ENCODE results near the gene WSCD2. TPM values are rescaled to one million over a fixed set of nuclear protein-coding genes. Genes with fewer than 3 reads are reported as not detected.

Gene WSCD2
- total RNA-seq, 3 donors from 2014 or later = 0.53 to 2.0 (median 0.72) TPM

DNA sequence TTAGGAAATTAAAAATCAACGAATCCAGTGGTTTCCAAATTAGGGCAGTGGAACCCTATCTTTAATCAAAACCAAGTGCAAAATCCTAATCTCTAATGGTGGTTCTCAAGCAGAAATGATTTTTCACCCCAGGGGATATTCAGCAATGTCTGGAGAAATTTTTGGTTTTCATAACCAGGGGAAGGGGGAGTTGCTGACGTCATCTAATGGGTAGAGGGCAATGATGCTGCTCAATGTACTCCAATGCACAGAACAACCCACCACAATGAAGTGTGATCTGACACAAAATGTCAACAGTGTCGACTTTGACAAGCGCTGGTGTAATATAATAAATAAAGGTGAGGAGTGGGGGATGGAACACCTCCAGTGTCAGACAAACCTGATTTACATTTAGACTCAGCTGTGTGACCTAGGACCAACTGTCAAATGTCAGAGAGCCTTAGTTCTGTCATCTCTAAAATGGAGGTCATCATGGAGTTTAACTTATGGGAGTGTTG, 128.6 kb downstream of the WSCD2 start:
- H3K36me3 ChIP-seq (ENCODE audit: low read depth) = no peaks in the 10 kb centered on the region
- H3K9me3 ChIP-seq = peaks cover 17% of the 10 kb centered on the region
- TF ChIP-seq, protein P1, sequence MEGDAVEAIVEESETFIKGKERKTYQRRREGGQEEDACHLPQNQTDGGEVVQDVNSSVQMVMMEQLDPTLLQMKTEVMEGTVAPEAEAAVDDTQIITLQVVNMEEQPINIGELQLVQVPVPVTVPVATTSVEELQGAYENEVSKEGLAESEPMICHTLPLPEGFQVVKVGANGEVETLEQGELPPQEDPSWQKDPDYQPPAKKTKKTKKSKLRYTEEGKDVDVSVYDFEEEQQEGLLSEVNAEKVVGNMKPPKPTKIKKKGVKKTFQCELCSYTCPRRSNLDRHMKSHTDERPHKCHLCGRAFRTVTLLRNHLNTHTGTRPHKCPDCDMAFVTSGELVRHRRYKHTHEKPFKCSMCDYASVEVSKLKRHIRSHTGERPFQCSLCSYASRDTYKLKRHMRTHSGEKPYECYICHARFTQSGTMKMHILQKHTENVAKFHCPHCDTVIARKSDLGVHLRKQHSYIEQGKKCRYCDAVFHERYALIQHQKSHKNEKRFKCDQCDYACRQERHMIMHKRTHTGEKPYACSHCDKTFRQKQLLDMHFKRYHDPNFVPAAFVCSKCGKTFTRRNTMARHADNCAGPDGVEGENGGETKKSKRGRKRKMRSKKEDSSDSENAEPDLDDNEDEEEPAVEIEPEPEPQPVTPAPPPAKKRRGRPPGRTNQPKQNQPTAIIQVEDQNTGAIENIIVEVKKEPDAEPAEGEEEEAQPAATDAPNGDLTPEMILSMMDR (IDR thresholded peaks at IDR 0.05) = no peak
- intact Hi-C loops (cut with DNase I, micrococcal nuclease) = no loop called here
- ATAC-seq (no peak), DNase-seq (no peak)
- no peak overlapping the region for H3K4me3 ChIP-seq
- H3K4me1 ChIP-seq (ENCODE audit: low read depth) = no peaks in the 10 kb centered on the region

DNA sequence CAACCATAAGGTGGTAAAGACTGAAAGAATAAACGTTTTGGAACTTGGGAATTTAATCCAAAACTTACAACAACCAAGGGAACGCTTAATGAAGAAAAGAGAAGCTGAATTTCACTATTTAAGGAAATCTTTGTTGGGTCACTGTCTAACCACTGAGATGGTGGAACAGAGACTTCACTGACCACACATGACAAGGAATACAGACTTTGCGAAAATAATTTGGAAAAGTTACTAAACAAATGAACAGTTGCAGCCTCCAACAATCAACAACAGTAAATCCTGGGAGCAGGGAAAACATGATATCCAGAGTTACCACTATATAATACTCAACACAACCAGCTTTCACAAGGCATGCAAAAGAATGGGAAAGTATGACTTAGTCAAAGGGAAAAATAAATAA, 131.0 kb downstream of the WSCD2 start:
- TF ChIP-seq, protein P1 (IDR thresholded peaks at IDR 0.05) = no peak
- H3K4me1 ChIP-seq (ENCODE audit: low read depth) = no peaks in the 10 kb centered on the region

DNA sequence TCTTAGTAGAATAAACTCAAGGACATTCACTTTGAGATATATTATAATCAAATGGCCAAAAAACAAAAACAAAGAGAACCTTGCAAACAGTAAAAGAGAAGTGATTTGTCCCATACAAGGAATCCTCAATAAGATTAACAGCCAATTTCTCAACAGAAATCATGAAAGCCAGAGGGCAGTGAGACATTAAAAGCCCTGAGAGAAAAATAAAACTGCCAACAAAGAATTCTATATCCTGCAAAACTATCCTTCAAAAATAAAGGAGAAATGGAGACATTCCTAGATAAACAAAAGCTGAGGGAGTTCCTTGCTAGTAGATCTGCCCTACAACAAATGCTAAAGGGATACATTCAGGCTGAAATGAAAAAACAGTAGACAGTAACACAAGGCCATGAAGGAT, 131.9 kb downstream of the WSCD2 start:
- H3K4me1 ChIP-seq (ENCODE audit: low read depth) = no peaks in the 10 kb centered on the region
- H3K4me3 ChIP-seq = no peak overlapping the region
- TF ChIP-seq, protein P1 (IDR thresholded peaks at IDR 0.05) = no peak
- peaks cover 17% of the 10 kb centered on the region for H3K9me3 ChIP-seq
- H3K36me3 ChIP-seq (ENCODE audit: low read depth) = no peaks in the 10 kb centered on the region
- ATAC-seq = no peak
- intact Hi-C loops (cut with DNase I, micrococcal nuclease) = no loop called here
- no peak for DNase-seq

More for the DNA sequence above, 131.0 kb downstream of the WSCD2 start:
- no peaks in the 10 kb centered on the region for H3K36me3 ChIP-seq (ENCODE audit: low read depth)
- H3K4me3 ChIP-seq = no peak overlapping the region
- DNase-seq = no peak
- H3K9me3 ChIP-seq = peaks cover 17% of the 10 kb centered on the region
- intact Hi-C loops (cut with DNase I, micrococcal nuclease) = no loop called here
- no peak for ATAC-seq

DNA sequence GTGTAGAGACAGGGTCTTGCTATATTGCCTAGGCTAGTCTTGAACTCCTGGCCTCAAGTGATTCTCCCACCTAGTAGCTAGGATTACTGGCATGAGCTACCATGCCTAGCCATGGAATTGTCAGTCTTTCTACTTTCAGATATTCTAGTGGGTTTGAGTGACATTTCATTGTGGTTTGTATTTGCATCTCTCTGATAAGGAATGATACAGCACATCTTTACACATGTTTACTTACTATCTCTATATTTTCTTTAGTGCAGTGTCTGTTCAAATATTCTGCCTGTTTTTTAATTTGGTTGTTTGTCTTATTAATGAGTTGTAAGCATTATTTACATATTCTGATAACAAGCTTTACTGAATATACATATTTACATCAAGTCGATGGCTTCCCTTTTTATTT, 136.4 kb downstream of the WSCD2 start:
- Histone ChIP-seq H3K4me1 (ENCODE audit: low read depth) (no peaks in the 10 kb centered on the region), H3K9me3 (peaks cover 10% of the 10 kb centered on the region), H3K36me3 (ENCODE audit: low read depth) (no peaks in the 10 kb centered on the region), H3K4me3 (no peak overlapping the region)
- TF ChIP-seq, protein P1 (IDR thresholded peaks at IDR 0.05) = no peak
- DNase-seq (no peak), ATAC-seq (no peak)
- intact Hi-C loops (cut with DNase I, micrococcal nuclease) = no loop called here

DNA sequence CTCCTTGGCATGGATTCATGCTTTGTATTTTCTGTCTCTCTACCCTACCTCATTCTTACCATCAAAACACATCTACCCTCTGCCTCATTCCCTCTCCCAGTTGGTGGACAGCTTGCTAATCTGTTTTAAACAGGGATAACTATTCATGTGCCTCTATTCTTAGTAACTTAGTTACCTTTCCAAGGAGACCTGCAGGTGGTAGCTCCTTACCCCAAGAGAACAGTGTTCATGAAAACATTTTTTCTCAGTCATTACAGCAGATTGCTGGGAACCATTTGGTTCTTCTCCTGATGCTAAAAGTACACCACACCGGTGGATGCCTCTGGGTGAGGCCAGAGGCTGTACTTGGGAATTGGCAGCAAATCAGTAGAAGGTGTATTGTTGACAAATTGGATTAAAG, 137.0 kb downstream of the WSCD2 start:
- no peak for DNase-seq
- no peak overlapping the region for H3K4me3 ChIP-seq
- H3K36me3 ChIP-seq (ENCODE audit: low read depth) = no peaks in the 10 kb centered on the region
- intact Hi-C loops (cut with DNase I, micrococcal nuclease) = no loop called here
- TF ChIP-seq, protein P1 (IDR thresholded peaks at IDR 0.05) = no peak
- H3K4me1 ChIP-seq (ENCODE audit: low read depth) = no peaks in the 10 kb centered on the region
- ATAC-seq = no peak
- peaks cover 4% of the 10 kb centered on the region for H3K9me3 ChIP-seq

DNA sequence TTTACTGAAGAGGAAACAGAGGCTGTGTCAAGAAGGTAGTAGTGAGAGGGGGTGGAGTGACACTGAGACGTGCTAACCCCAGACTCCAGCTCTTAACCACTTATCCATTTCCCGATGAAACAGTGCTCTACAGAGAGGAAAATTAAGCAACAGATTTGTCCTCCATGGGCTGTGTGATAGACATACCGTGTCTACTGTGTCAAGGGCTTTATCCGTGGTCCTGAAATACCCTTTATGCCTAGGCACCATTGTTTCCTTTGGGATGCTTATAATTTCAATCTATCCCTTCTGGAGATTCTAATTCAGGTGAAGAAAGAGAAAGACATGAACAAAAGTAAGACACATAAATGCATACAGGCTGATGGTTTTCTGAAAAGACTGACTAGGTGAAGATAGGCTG, 138.4 kb downstream of the WSCD2 start:
- H3K4me1 ChIP-seq (ENCODE audit: low read depth) = no peaks in the 10 kb centered on the region
- TF ChIP-seq, protein P1 (IDR thresholded peaks at IDR 0.05) = no peak
- no peak overlapping the region for H3K4me3 ChIP-seq
- H3K36me3 ChIP-seq (ENCODE audit: low read depth) = no peaks in the 10 kb centered on the region
- DNase-seq (no peak), ATAC-seq (no peak)
- H3K9me3 ChIP-seq = no peaks in the 10 kb centered on the region
- intact Hi-C loops (cut with DNase I, micrococcal nuclease) = no loop called here

Measured in mucosa of descending colon (tissue), 3 donors.